ENCODE data around the gene GJB5. TPM values are rescaled to one million over a fixed set of nuclear protein-coding genes. Genes with fewer than 3 reads are reported as not detected.

The GJB5 gene
- total RNA-seq, 1 donor from 2014 or later: not detected

DNA sequence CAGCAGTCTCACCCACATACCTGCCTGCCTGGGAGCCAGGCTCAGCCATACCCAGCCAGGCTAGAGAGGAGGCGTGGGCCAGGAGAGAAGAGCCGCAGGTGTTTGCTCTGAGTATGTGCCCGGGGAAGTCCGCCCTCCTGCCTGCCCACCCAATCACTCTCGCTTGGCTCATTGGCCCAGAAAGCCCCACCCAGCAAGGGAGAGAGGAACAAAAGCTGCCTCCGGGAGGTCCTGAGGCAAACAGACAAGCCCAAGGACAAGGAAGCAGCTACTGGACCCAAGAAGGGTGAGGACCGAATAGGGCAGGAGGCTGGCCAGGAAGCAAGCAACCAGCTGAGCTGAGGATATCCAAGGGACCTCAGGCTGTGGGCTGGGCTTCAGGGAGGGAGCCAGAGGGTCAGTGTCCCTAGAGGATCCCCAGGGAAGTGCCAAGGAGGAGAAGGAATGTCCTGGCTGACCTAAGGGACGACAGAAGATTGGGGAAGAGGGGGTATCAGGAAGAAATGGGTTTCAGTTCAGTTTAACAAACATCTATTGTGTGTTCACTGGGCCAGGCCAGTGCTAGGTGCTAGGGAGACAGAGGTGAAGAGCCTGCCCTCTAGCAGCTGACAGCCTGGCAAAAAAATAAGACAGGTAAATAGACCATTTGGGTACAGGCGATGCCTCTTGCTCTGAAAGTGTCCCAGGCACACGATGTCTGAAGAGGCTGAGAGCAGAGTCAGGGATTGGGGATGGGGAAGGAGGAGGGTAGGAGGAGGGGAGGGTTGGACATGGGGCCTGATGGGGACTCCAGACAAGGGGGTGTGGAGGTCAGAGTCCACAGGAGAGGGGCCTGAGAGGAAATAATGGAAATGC lies 4.9 kb downstream of the GJB5 start, which contains the start of gene GJB4:
Gene GJB4 (plus strand): TSS at position 238 of the 855 bp plus-strand sequence. CDS start 1,515 bp downstream, outside the sequence.
- Mint-ChIP-seq H3K9me3 (no peaks in the 10 kb centered on the region), H3K27ac (no peak within 1 kb of the TSS), H3K4me1 (no peaks in the 10 kb centered on the region), H3K4me3 (no peak within 1 kb of the TSS), H3K27me3 (peaks cover 8% of the 10 kb centered on the region), H3K36me3 (ENCODE audit: low read depth) (no peaks in the 10 kb centered on the region)
- no peak for DNase-seq
- intact Hi-C loops (cut with micrococcal nuclease): no loop called here
- TF ChIP-seq, protein P1, sequence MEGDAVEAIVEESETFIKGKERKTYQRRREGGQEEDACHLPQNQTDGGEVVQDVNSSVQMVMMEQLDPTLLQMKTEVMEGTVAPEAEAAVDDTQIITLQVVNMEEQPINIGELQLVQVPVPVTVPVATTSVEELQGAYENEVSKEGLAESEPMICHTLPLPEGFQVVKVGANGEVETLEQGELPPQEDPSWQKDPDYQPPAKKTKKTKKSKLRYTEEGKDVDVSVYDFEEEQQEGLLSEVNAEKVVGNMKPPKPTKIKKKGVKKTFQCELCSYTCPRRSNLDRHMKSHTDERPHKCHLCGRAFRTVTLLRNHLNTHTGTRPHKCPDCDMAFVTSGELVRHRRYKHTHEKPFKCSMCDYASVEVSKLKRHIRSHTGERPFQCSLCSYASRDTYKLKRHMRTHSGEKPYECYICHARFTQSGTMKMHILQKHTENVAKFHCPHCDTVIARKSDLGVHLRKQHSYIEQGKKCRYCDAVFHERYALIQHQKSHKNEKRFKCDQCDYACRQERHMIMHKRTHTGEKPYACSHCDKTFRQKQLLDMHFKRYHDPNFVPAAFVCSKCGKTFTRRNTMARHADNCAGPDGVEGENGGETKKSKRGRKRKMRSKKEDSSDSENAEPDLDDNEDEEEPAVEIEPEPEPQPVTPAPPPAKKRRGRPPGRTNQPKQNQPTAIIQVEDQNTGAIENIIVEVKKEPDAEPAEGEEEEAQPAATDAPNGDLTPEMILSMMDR (IDR thresholded peaks at IDR 0.05): no peak
- ATAC-seq (ENCODE audit: low read depth): no peak
- ChIA-PET CTCF (no interaction called here), POLR2A (no interaction called here)

DNA sequence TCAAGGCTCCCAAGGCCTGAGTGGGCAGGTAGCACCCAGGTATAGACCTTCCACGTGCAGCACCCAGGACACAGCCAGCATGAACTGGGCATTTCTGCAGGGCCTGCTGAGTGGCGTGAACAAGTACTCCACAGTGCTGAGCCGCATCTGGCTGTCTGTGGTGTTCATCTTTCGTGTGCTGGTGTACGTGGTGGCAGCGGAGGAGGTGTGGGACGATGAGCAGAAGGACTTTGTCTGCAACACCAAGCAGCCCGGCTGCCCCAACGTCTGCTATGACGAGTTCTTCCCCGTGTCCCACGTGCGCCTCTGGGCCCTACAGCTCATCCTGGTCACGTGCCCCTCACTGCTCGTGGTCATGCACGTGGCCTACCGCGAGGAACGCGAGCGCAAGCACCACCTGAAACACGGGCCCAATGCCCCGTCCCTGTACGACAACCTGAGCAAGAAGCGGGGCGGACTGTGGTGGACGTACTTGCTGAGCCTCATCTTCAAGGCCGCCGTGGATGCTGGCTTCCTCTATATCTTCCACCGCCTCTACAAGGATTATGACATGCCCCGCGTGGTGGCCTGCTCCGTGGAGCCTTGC lies 6.4 kb downstream of the GJB5 start:
- no peak for DNase-seq
- ChIA-PET CTCF (no interaction called here), POLR2A (no interaction called here)
- peaks cover 8% of the 10 kb centered on the region for H3K27me3 Mint-ChIP-seq
- ATAC-seq (ENCODE audit: low read depth): no peak
- no peaks in the 10 kb centered on the region for H3K4me1 Mint-ChIP-seq
- H3K27ac Mint-ChIP-seq: no peak overlapping the region
- intact Hi-C loops (cut with micrococcal nuclease): no loop called here
- H3K4me3 Mint-ChIP-seq: no peak overlapping the region
- H3K9me3 Mint-ChIP-seq: no peaks in the 10 kb centered on the region
- TF ChIP-seq, protein P1 (IDR thresholded peaks at IDR 0.05): no peak
- H3K36me3 Mint-ChIP-seq (ENCODE audit: low read depth): no peaks in the 10 kb centered on the region

DNA sequence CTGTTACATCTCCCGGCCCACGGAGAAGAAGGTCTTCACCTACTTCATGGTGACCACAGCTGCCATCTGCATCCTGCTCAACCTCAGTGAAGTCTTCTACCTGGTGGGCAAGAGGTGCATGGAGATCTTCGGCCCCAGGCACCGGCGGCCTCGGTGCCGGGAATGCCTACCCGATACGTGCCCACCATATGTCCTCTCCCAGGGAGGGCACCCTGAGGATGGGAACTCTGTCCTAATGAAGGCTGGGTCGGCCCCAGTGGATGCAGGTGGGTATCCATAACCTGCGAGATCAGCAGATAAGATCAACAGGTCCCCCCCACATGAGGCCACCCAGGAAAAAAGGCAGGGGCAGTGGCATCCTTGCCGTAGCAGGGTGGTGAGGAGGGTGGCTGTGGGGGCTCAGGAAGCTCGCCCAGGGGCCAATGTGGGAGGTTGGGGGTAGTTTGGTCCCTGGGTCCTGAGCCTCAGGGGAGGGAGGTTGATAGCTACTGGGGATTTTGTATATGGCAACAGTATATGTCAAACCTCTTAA lies 7.0 kb downstream of the GJB5 start:
- Mint-ChIP-seq H3K36me3 (ENCODE audit: low read depth) (no peaks in the 10 kb centered on the region), H3K4me1 (no peaks in the 10 kb centered on the region), H3K27ac (no peak overlapping the region), H3K27me3 (peaks cover 8% of the 10 kb centered on the region), H3K9me3 (no peaks in the 10 kb centered on the region), H3K4me3 (no peak overlapping the region)
- CTCF ChIA-PET: no interaction called here
- ATAC-seq (ENCODE audit: low read depth) (no peak), DNase-seq (no peak)
- intact Hi-C loops (cut with micrococcal nuclease): no loop called here
- POLR2A ChIA-PET: no interaction called here
- TF ChIP-seq, protein P1 (IDR thresholded peaks at IDR 0.05): no peak

DNA sequence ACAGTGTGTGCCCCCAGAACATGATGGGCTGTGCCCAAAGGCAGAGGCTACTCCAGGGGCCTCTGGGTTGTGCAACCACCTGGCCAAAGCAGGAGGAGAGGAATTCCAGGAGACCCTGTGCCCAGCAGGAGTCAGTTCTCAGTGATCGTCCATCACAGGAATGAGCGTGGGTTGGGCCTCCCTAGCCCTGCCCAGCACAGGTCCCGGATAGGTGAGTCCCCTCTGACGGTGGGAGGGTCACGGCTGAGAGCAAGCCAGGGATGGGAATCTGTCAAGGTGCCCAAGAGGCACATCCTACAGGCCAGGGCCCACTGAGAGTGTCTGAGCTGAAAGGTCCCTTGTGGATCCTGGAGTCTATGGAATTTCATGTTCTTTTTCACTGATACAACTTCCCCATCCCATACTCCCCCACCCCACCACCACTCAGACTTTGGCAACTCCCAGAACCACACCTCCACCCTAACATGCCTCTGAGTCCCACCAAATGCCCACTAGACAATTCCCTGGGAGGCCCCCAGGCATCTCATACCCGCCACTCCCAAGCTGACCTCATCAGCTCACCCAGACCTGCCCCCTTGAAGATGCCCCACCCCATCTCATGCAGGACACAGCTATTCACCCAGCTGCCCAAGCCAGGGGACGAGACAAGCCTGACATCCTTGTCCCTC lies 7.8 kb downstream of the GJB5 start:
- intact Hi-C loops (cut with micrococcal nuclease): no loop called here
- CTCF ChIA-PET: no interaction called here
- Mint-ChIP-seq H3K9me3 (no peaks in the 10 kb centered on the region), H3K36me3 (ENCODE audit: low read depth) (no peaks in the 10 kb centered on the region), H3K27me3 (peaks cover 7% of the 10 kb centered on the region), H3K27ac (no peak overlapping the region), H3K4me3 (no peak overlapping the region), H3K4me1 (no peaks in the 10 kb centered on the region)
- no peak for ATAC-seq (ENCODE audit: low read depth)
- TF ChIP-seq, protein P1 (IDR thresholded peaks at IDR 0.05): no peak
- DNase-seq: no peak
- POLR2A ChIA-PET: no interaction called here

Data from activated B cell treated with CpG ODN at 0.5 μM for 24 hours (primary cell).